Endothelial cell of umbilical vein (primary cell): ENCODE data around the gene DLGAP1. TPM values are rescaled to one million over a fixed set of nuclear protein-coding genes. Genes with fewer than 3 reads are reported as not detected.
"Not testable (repeated sequence)": the region's sequence is repeated elsewhere in the genome, so short reads cannot be mapped to it uniquely, and the experiment has no call there.

Experiments used
- BruUV-seq: library from RNA; stranded (reverse); fragments of 400-500 nt; replicated peaks from 2 replicates; lab custom pipeline; 2021; lab: Mats Ljungman, UMichigan
- CTCF ChIA-PET: fragments of 300-600, 350-600 bp; sonication (Branson Sonifier 250); formaldehyde crosslinking; loops from one replicate; lab custom pipeline; 2021; ENCODE audit warnings: antibody characterized with exemption, inconsistent platforms; lab: Charles Lee
- POLR2A ChIA-PET: fragments of 300-600, 350-600 bp; sonication (Branson Sonifier 250); formaldehyde crosslinking; loops from one replicate; lab custom pipeline; 2021; ENCODE audit warnings: antibody characterized with exemption, inconsistent platforms; lab: Charles Lee
- DNase-seq: peaks from one replicate; pipeline ENCODE4 v3.0.0-alpha.2; 2011; ENCODE audit warnings: low read depth, low spot score
- FAIRE-seq: peaks from 2 replicates; lab custom pipeline; 2011; peaks lifted over from hg19 to GRCh38; lab: Jason Lieb, UNC
- H2AFZ ChIP-seq: 2 replicates; pipeline ENCODE4 v1.6.0; 2012; ENCODE audit warnings: low read depth, low read length, control low read depth, inconsistent platforms
- H3K27ac ChIP-seq: 2 replicates; pipeline ENCODE4 v1.5.1; 2011; ENCODE audit warnings: low read depth, mild to moderate bottlenecking, control low read depth, low read length, moderate library complexity; ENCODE audit not compliant: insufficient read depth
- H3K27me3 ChIP-seq, 2 experiments: 2 replicates each; pipeline versions ENCODE4 v1.6.0 to v1.6.1; 2011; ENCODE audit warnings: low read length in 2 of 2, mixed read lengths in 1 of 2; ENCODE audit not compliant: control insufficient read depth in 2 of 2, insufficient read depth in 2 of 2
- H3K36me3 ChIP-seq, 2 experiments: 2 replicates in 1 of 2; 3 replicates in 1 of 2; pipeline ENCODE4 v1.5.1; 2011; ENCODE audit warnings: low read length in 2 of 2, mild to moderate bottlenecking in 1 of 2, moderate library complexity in 1 of 2; ENCODE audit not compliant: control insufficient read depth in 2 of 2, insufficient read depth in 2 of 2; ENCODE audit errors: extremely low read depth in 1 of 2
- H3K4me1 ChIP-seq: 3 replicates; pipeline ENCODE4 v1.5.1; 2011; ENCODE audit warnings: mild to moderate bottlenecking, low read length; ENCODE audit not compliant: control insufficient read depth, insufficient read depth; ENCODE audit errors: extremely low read depth
- H3K4me2 ChIP-seq: 2 replicates; pipeline ENCODE4 v1.6.1; 2011; ENCODE audit warnings: low read length, control low read depth, mixed read lengths; ENCODE audit not compliant: insufficient read depth
- H3K4me3 ChIP-seq, 3 experiments: fragments of 200-600 bp in 1 of 3; sonication (generic), shearing (Covaris generic) in 1 of 3; replicated peaks in 1 of 3; 2 replicates each; pipeline ENCODE4 v1.5.1; 2011 to 2016; ENCODE audit warnings: control low read depth in 3 of 3, low read length in 3 of 3, mild to moderate bottlenecking in 2 of 3, inconsistent platforms in 1 of 3, low read depth in 1 of 3, moderate library complexity in 1 of 3; ENCODE audit not compliant: insufficient read depth in 1 of 3
- H3K79me2 ChIP-seq: 2 replicates; pipeline ENCODE4 v1.6.0; 2012; ENCODE audit warnings: low read length, inconsistent platforms; ENCODE audit not compliant: control insufficient read depth, insufficient read depth
- H3K9ac ChIP-seq: replicated peaks from 2 replicates; pipeline ENCODE3; 2011; ENCODE audit warnings: low read length, control low read depth; ENCODE audit not compliant: insufficient read depth; ENCODE audit errors: extremely low read depth
- H3K9me1 ChIP-seq: replicated peaks from 3 replicates; pipeline ENCODE4 v1.6.0; 2011; ENCODE audit warnings: mild to moderate bottlenecking, low read length; ENCODE audit not compliant: control insufficient read depth, insufficient read depth; ENCODE audit errors: extremely low read depth
- H3K9me3 ChIP-seq: replicated peaks from 2 replicates; pipeline ENCODE4 v1.5.1; 2012; ENCODE audit warnings: low read length, inconsistent platforms; ENCODE audit not compliant: control insufficient read depth, insufficient read depth
- H4K20me1 ChIP-seq: replicated peaks from 2 replicates; pipeline ENCODE3; 2011; ENCODE audit warnings: mild to moderate bottlenecking, low read length; ENCODE audit not compliant: control insufficient read depth, insufficient read depth; ENCODE audit errors: extremely low read depth
- EZH2 ChIP-seq: IDR thresholded peaks from 2 replicates; pipeline ENCODE4 v1.6.1; 2012; ENCODE audit warnings: borderline replicate concordance, low read depth, mild to moderate bottlenecking, moderate library complexity, low read length, inconsistent platforms; ENCODE audit not compliant: severe bottlenecking
- FOS ChIP-seq: IDR thresholded peaks from 2 replicates; pipeline ENCODE4 v1.6.1; 2011; ENCODE audit warnings: mild to moderate bottlenecking, low read length, moderate library complexity, borderline replicate concordance; ENCODE audit not compliant: insufficient read depth
- GATA2 ChIP-seq: IDR thresholded peaks from 2 replicates; pipeline ENCODE4 v1.7.0; 2011; ENCODE audit warnings: low read depth, mild to moderate bottlenecking, moderate library complexity, mixed read lengths, low read length; ENCODE audit not compliant: insufficient read length, insufficient read depth
- JUN ChIP-seq: IDR thresholded peaks from 2 replicates; pipeline ENCODE4 v1.6.1; 2011; ENCODE audit warnings: borderline replicate concordance, low read depth; ENCODE audit not compliant: insufficient read length, insufficient read depth
- MAX ChIP-seq: IDR thresholded peaks from 2 replicates; pipeline ENCODE4 v1.6.1; 2011; ENCODE audit not compliant: insufficient read depth, insufficient read length
- MYC ChIP-seq: IDR thresholded peaks from one replicate; pipeline ENCODE4 v1.6.1; 2011; ENCODE audit warnings: mild to moderate bottlenecking, low read depth, low read length
- POLR2A ChIP-seq: IDR thresholded peaks from 2 replicates; pipeline ENCODE4 v1.6.1; 2012; ENCODE audit warnings: low read depth, mild to moderate bottlenecking, control low read depth, low read length
- POLR2AphosphoS5 ChIP-seq: IDR thresholded peaks from 2 replicates; pipeline ENCODE4 v1.6.1; 2012; ENCODE audit warnings: low read depth, mild to moderate bottlenecking, control low read depth, low read length, moderate library complexity; ENCODE audit not compliant: insufficient read depth
- dilution Hi-C: fragments of 300-500 bp; cut with MboI; formaldehyde crosslinking; loops from one replicate; pipeline ENCODE4 v1.15.0; 2019; ENCODE audit warnings: low sequenced_read_pairs; ENCODE audit not compliant: extremely low pct_ligation_motif_present
- intact Hi-C: fragments of 100-400 bp; cut with micrococcal nuclease; formaldehyde crosslinking; loops from one replicate; pipeline ENCODE4 v1.10.0; 2022
- polyA plus RNA-seq, 4 experiments: library from polyadenylated mRNA; depleted of rRNA in 3 of 4; stranded (reverse) in 3 of 4; unstranded in 1 of 4; fragments of >200 nt; gene quantifications; 2 replicates each; pipeline versions ENCODE4 v1.2.1 to v1.2.3, GENCODE V29; 2011 to 2012; ENCODE audit warnings: missing spikeins in 1 of 4
- total RNA-seq: library from RNA; stranded (reverse); gene quantifications from 2 replicates; pipeline ENCODE4 v1.2.3, GENCODE V29; 2021
- TF ChIP-seq, protein P1 (sequence below), 2 donors: IDR thresholded peaks; 1 replicate in 1 of 2; 2 replicates in 1 of 2; pipeline ENCODE4 v1.5.1; 2011; ENCODE audit warnings: low read length in 2 of 2, mild to moderate bottlenecking in 2 of 2, moderate library complexity in 2 of 2, control low read depth in 1 of 2, inconsistent platforms in 1 of 2, low read depth in 1 of 2; ENCODE audit not compliant: insufficient read depth in 1 of 2; ENCODE audit errors: extremely low read depth in 1 of 2

The DLGAP1 gene
- total and polyA plus RNA-seq, 2 donors (not counting 3 experiments of a cell fraction or from before 2014, with no cell fraction given), result 0.04 TPM; not detected in 1

- H3K4me1 ChIP-seq, result no peaks in the 10 kb centered on the region
Observed at GRCh38 chr18:4318311-4318710, 136.8 kb downstream of the DLGAP1 start.

GRCh38 chr18:4311945-4312344 is 143.2 kb downstream of the DLGAP1 start:
- FAIRE-seq, H3K9me1 ChIP-seq, H3K9ac ChIP-seq, H3K4me3 ChIP-seq, H3K4me2 ChIP-seq, H3K9me3 ChIP-seq, H3K79me2 ChIP-seq, CTCF ChIA-PET, H4K20me1 ChIP-seq, BruUV-seq, H3K4me1 ChIP-seq, dilution Hi-C loops, H2AFZ ChIP-seq, DNase-seq, intact Hi-C loops, H3K27me3 ChIP-seq, H3K27ac ChIP-seq, H3K36me3 ChIP-seq, POLR2A ChIA-PET: not testable (repeated sequence)

More at GRCh38 chr18:4318311-4318710, 136.8 kb downstream of the DLGAP1 start:
- Histone ChIP-seq H3K27me3 (no peaks in the 10 kb centered on the region), H2AFZ (no peak overlapping the region), H3K4me2 (no peak overlapping the region), H3K36me3 (no peaks in the 10 kb centered on the region), H3K9me1 (no peaks in the 10 kb centered on the region), H3K4me3 (no peak overlapping the region), H3K79me2 (no peaks in the 10 kb centered on the region), H3K9me3 (no peaks in the 10 kb centered on the region), H3K27ac (no peak overlapping the region), H3K9ac (no peak overlapping the region), H4K20me1 (no peaks in the 10 kb centered on the region)
- dilution Hi-C loops, result no loop called here
- no peak for DNase-seq
- FAIRE-seq, result no peak
- POLR2A ChIA-PET, result no interaction called here
- CTCF ChIA-PET, result interaction anchor here (1.3 kb wide), 1 partner anchor 9 kb away, joined by 3 read pairs; no protein-coding TSS in a partner anchor
- BruUV-seq, result no TSS peak
- TF ChIP-seq POLR2A (no peak), GATA2 (no peak), FOS (no peak), MAX (no peak), JUN (no peak), EZH2 (no peak), POLR2AphosphoS5 (no peak), MYC (no peak)
- TF ChIP-seq, protein P1, sequence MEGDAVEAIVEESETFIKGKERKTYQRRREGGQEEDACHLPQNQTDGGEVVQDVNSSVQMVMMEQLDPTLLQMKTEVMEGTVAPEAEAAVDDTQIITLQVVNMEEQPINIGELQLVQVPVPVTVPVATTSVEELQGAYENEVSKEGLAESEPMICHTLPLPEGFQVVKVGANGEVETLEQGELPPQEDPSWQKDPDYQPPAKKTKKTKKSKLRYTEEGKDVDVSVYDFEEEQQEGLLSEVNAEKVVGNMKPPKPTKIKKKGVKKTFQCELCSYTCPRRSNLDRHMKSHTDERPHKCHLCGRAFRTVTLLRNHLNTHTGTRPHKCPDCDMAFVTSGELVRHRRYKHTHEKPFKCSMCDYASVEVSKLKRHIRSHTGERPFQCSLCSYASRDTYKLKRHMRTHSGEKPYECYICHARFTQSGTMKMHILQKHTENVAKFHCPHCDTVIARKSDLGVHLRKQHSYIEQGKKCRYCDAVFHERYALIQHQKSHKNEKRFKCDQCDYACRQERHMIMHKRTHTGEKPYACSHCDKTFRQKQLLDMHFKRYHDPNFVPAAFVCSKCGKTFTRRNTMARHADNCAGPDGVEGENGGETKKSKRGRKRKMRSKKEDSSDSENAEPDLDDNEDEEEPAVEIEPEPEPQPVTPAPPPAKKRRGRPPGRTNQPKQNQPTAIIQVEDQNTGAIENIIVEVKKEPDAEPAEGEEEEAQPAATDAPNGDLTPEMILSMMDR (IDR thresholded peaks at IDR 0.05; ENCODE audit: extremely low read depth in 1 of 2, insufficient read depth in 1 of 2, low read depth in 1 of 2, low read length in 2 of 2), result no peak
- intact Hi-C loops, result no loop called here
